Right lobe of liver (tissue), 4 donors: ENCODE measurements around the gene DHRS3.

Source experiments
- POLR2A ChIP-seq: fragments of 450-650 bp; IDR thresholded peaks from one replicate; pipeline ENCODE4 v1.6.1; 2017; ENCODE audit warnings: antibody characterized with exemption, mild to moderate bottlenecking
- TF ChIP-seq, protein P1 (sequence below), 4 donors: fragments of 200-600 bp in 3 of 4; fragments of 450-650 bp in 1 of 4; IDR thresholded peaks; one replicate each; pipeline versions ENCODE4 v1.5.1 to v1.8.0; 2016 to 2022; ENCODE audit warnings: antibody characterized with exemption in 4 of 4, mild to moderate bottlenecking in 2 of 4
- donor health status: DM: no; HTN: no; CAD: no.
- donor health status: DM: no; HTN: no; CAD: no.
- donor health status: DM: no; HTN: yes; CAD: no.

DNA sequence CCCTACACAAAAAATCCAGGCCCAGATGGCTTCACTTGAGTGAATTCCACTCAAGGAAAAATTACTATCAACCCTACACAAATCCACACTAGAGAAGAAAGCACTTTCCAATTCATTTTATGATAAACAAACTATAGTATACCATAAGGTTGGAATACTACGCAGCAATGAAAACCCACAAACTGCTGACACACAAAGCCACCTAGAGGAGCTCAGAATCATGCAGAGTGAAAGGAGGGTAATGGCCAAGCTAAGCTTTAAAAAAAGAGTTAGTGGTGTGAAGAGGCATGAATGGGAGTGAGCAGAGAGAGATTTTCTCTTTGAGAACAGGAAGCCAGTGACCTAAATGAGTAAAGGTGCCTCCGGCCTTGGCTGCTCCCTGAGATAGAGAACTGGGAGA lies 93.7 kb downstream of the DHRS3 start:
- TF ChIP-seq, protein P1, sequence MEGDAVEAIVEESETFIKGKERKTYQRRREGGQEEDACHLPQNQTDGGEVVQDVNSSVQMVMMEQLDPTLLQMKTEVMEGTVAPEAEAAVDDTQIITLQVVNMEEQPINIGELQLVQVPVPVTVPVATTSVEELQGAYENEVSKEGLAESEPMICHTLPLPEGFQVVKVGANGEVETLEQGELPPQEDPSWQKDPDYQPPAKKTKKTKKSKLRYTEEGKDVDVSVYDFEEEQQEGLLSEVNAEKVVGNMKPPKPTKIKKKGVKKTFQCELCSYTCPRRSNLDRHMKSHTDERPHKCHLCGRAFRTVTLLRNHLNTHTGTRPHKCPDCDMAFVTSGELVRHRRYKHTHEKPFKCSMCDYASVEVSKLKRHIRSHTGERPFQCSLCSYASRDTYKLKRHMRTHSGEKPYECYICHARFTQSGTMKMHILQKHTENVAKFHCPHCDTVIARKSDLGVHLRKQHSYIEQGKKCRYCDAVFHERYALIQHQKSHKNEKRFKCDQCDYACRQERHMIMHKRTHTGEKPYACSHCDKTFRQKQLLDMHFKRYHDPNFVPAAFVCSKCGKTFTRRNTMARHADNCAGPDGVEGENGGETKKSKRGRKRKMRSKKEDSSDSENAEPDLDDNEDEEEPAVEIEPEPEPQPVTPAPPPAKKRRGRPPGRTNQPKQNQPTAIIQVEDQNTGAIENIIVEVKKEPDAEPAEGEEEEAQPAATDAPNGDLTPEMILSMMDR (IDR thresholded peaks at IDR 0.05) = no peak
- TF ChIP-seq POLR2A = no peak
